ENCODE results near the gene RAB43.

The RAB43 gene

GRCh38 chr3:129061888-129062834, 59.4 kb downstream of the RAB43 start:
- peak overlapping the region; percentile 93 for H4K8ac ChIP-seq (ENCODE audit: low read depth, low read length)
- no peak overlapping the region for H2BK5ac ChIP-seq (ENCODE audit: low read length)
- H3K9ac ChIP-seq (ENCODE audit: low read depth, low read length, poor library complexity): peak overlapping the region; percentile 13
- H2BK12ac ChIP-seq (ENCODE audit: low read length): no peak overlapping the region
- no peak overlapping the region for H2BK15ac ChIP-seq (ENCODE audit: low read length)
- H2BK120ac ChIP-seq (ENCODE audit: low read depth, low read length): no peak overlapping the region
- H3K4ac ChIP-seq (ENCODE audit: low read length): peak overlapping the region; percentile 59
- no CpG with 5 or more reads among the region's 32 CpGs for WGBS, 2 donors (ENCODE audit: extremely low coverage in 2 of 2, insufficient read length in 2 of 2, insufficient replicate concordance in 1 of 2)
- peak overlapping the region; percentile 37 for H3K18ac ChIP-seq (ENCODE audit: low read length)
- H4K91ac ChIP-seq (ENCODE audit: low read depth, low read length, poor library complexity): peak overlapping the region; percentile 34
- no peak overlapping the region for H3K4me2 ChIP-seq (ENCODE audit: insufficient read depth, low read length, poor library complexity, severe bottlenecking)
- no peaks in the 10 kb centered on the region for H3K36me3 ChIP-seq (replicated peaks in 1 of 2; ENCODE audit: control insufficient read depth in 2 of 2, insufficient read depth in 2 of 2, low read length in 2 of 2)
- peak overlapping the region; percentile 25 for H2AK5ac ChIP-seq (ENCODE audit: low read depth, low read length)
- peaks cover 0 to 16% (median 0%) of the 10 kb centered on the region in 3 experiments for H3K27me3 ChIP-seq (ENCODE audit: control insufficient read depth in 3 of 3, insufficient read depth in 3 of 3, low read depth in 1 of 3, low read length in 3 of 3)
- H3K14ac ChIP-seq (ENCODE audit: low read length): no peak overlapping the region
- no peak overlapping the region for H3K23ac ChIP-seq (ENCODE audit: low read depth, low read length, poor library complexity)
- no peak overlapping the region for H2AFZ ChIP-seq (ENCODE audit: low read length)
- H3K79me1 ChIP-seq (ENCODE audit: low read depth, low read length): no peaks in the 10 kb centered on the region
- no peaks in the 10 kb centered on the region for H3K9me3 ChIP-seq (replicated peaks in 1 of 2; ENCODE audit: control insufficient read depth in 2 of 2, insufficient read depth in 1 of 2, low read depth in 1 of 2, low read length in 2 of 2)
- DNase-seq (ENCODE audit: low spot score): no peak
- no peak overlapping the region for H3K27ac ChIP-seq (replicated peaks; ENCODE audit: low read length)
- no peak overlapping the region for H3K4me3 ChIP-seq (ENCODE audit: low read length in 2 of 2)
- H3K4me1 ChIP-seq (ENCODE audit: control insufficient read depth in 2 of 2, insufficient read depth in 1 of 2, low read depth in 1 of 2, low read length in 2 of 2): no peaks in the 10 kb centered on the region

GRCh38 chr3:129061023-129061887, 60.3 kb downstream of the RAB43 start:
- Histone ChIP-seq H3K23ac (ENCODE audit: low read depth, low read length, poor library complexity) (no peak overlapping the region), H3K36me3 (replicated peaks in 1 of 2; ENCODE audit: control insufficient read depth in 2 of 2, insufficient read depth in 2 of 2, low read length in 2 of 2) (no peaks in the 10 kb centered on the region), H2BK120ac (ENCODE audit: low read depth, low read length) (no peak overlapping the region), H4K8ac (ENCODE audit: low read depth, low read length) (peak overlapping the region; percentile 93), H3K79me1 (ENCODE audit: low read depth, low read length) (no peaks in the 10 kb centered on the region), H3K4ac (ENCODE audit: low read length) (peak overlapping the region; percentile 59), H2BK15ac (ENCODE audit: low read length) (no peak overlapping the region), H3K4me2 (ENCODE audit: insufficient read depth, low read length, poor library complexity, severe bottlenecking) (no peak overlapping the region), H4K91ac (ENCODE audit: low read depth, low read length, poor library complexity) (peak overlapping the region; percentile 34), H2BK12ac (ENCODE audit: low read length) (no peak overlapping the region), H3K18ac (ENCODE audit: low read length) (peak overlapping the region; percentile 37), H3K27me3 (ENCODE audit: control insufficient read depth in 3 of 3, insufficient read depth in 3 of 3, low read depth in 1 of 3, low read length in 3 of 3) (peaks cover 0 to 16% (median 0%) of the 10 kb centered on the region in 3 experiments), H2AK5ac (ENCODE audit: low read depth, low read length) (no peak overlapping the region), H3K27ac (replicated peaks; ENCODE audit: low read length) (no peak overlapping the region), H3K4me3 (ENCODE audit: low read length in 2 of 2) (no peak overlapping the region), H3K4me1 (ENCODE audit: control insufficient read depth in 2 of 2, insufficient read depth in 1 of 2, low read depth in 1 of 2, low read length in 2 of 2) (no peaks in the 10 kb centered on the region), H3K14ac (ENCODE audit: low read length) (no peak overlapping the region), H3K9ac (ENCODE audit: low read depth, low read length, poor library complexity) (peak overlapping the region; percentile 13), H2BK5ac (ENCODE audit: low read length) (no peak overlapping the region), H3K9me3 (replicated peaks in 1 of 2; ENCODE audit: control insufficient read depth in 2 of 2, insufficient read depth in 1 of 2, low read depth in 1 of 2, low read length in 2 of 2) (no peaks in the 10 kb centered on the region), H2AFZ (ENCODE audit: low read length) (no peak overlapping the region)
- WGBS, 2 donors (ENCODE audit: extremely low coverage in 2 of 2, insufficient read length in 2 of 2, insufficient replicate concordance in 1 of 2): no CpG with 5 or more reads among the region's 19 CpGs
- no peak for DNase-seq (ENCODE audit: low spot score)

- Histone ChIP-seq H4K8ac (ENCODE audit: low read depth, low read length) (peak within 1 kb of the TSS; percentile 93), H3K9ac (ENCODE audit: low read depth, low read length, poor library complexity) (peak within 1 kb of the TSS; percentile 13), H3K4me2 (ENCODE audit: insufficient read depth, low read length, poor library complexity, severe bottlenecking) (no peak within 1 kb of the TSS), H3K9me3 (replicated peaks in 1 of 2; ENCODE audit: control insufficient read depth in 2 of 2, insufficient read depth in 1 of 2, low read depth in 1 of 2, low read length in 2 of 2) (no peaks in the 10 kb centered on the region), H2BK120ac (ENCODE audit: low read depth, low read length) (no peak within 1 kb of the TSS), H3K27ac (replicated peaks; ENCODE audit: low read length) (no peak within 1 kb of the TSS), H3K4me1 (ENCODE audit: control insufficient read depth in 2 of 2, insufficient read depth in 1 of 2, low read depth in 1 of 2, low read length in 2 of 2) (no peaks in the 10 kb centered on the region), H2BK15ac (ENCODE audit: low read length) (no peak within 1 kb of the TSS), H4K91ac (ENCODE audit: low read depth, low read length, poor library complexity) (peak within 1 kb of the TSS; percentile 34), H3K18ac (ENCODE audit: low read length) (peak within 1 kb of the TSS; percentile 37), H3K36me3 (replicated peaks in 1 of 2; ENCODE audit: control insufficient read depth in 2 of 2, insufficient read depth in 2 of 2, low read length in 2 of 2) (no peaks in the 10 kb centered on the region), H3K14ac (ENCODE audit: low read length) (no peak within 1 kb of the TSS), H2BK5ac (ENCODE audit: low read length) (peak within 1 kb of the TSS; percentile 33), H3K79me1 (ENCODE audit: low read depth, low read length) (no peaks in the 10 kb centered on the region), H2AFZ (ENCODE audit: low read length) (peak within 1 kb of the TSS; percentile 55), H3K23ac (ENCODE audit: low read depth, low read length, poor library complexity) (no peak within 1 kb of the TSS), H3K27me3 (ENCODE audit: control insufficient read depth in 3 of 3, insufficient read depth in 3 of 3, low read depth in 1 of 3, low read length in 3 of 3) (peaks cover 0 to 12% (median 0%) of the 10 kb centered on the region in 3 experiments), H2AK5ac (ENCODE audit: low read depth, low read length) (peak within 1 kb of the TSS; percentile 51), H3K4ac (ENCODE audit: low read length) (peak within 1 kb of the TSS; percentile 59), H2BK12ac (ENCODE audit: low read length) (no peak within 1 kb of the TSS), H3K4me3 (ENCODE audit: low read length in 2 of 2) (no peak within 1 kb of the TSS)
- WGBS, 2 donors (ENCODE audit: extremely low coverage in 2 of 2, insufficient read length in 2 of 2, insufficient replicate concordance in 1 of 2): no CpG with 5 or more reads among the region's 13 CpGs
- DNase-seq (ENCODE audit: low spot score): no peak
Observed at GRCh38 chr3:129060276-129061022, 61.2 kb downstream of the RAB43 start, which contains the start of gene GP9. TSS of gene GP9 (plus strand) at chr3:129060779. CDS start at chr3:129061740, 961 bp downstream.
